GM12878 (cell line): ENCODE data around the gene MACROD2. TPM values are rescaled to one million over a fixed set of nuclear protein-coding genes. Genes with fewer than 3 reads are reported as not detected.

ENCODE experiments used
- ATAC-seq: fragments of 200-7000 bp; cut with Tn5 transposase; 3 replicates; pipeline ENCODE4 v1.9.1; 2020; ENCODE audit warnings: mild to moderate bottlenecking, moderate library complexity
- BruUV-seq: library from RNA; stranded (reverse); fragments of 400-500 nt; replicated peaks from 2 replicates; lab custom pipeline; 2021; lab: Mats Ljungman, UMichigan
- CTCF ChIA-PET: fragments of 300-600 bp; sonication (Branson Sonifier 250); formaldehyde crosslinking; extraction: SDS; loops from one replicate; lab custom pipeline; 2021; ENCODE audit warnings: inconsistent platforms; lab: Yijun Ruan, JAX
- POLR2A ChIA-PET: fragments of 350-600 bp; formaldehyde crosslinking; extraction: SDS; loops from one replicate; lab custom pipeline; 2021; ENCODE audit warnings: inconsistent platforms; lab: Charles Lee
- RAD21 ChIA-PET: fragments of 300-600 bp; sonication (Branson Sonifier 250); formaldehyde crosslinking; loops from one replicate; lab custom pipeline; 2023; ENCODE audit warnings: antibody characterized with exemption; ENCODE audit not compliant: unreplicated experiment; lab: Charles Lee
- SMC1A ChIA-PET: fragments of 300-600 bp; sonication (Branson Sonifier 250); formaldehyde crosslinking; loops from one replicate; lab custom pipeline; 2023; ENCODE audit not compliant: unreplicated experiment, uncharacterized antibody; lab: Charles Lee
- DNase-seq: peaks from one replicate; pipeline ENCODE4 v3.0.0-alpha.2; 2011; ENCODE audit warnings: low read depth, low spot score
- FAIRE-seq: peaks from 3 replicates; lab custom pipeline; 2011; peaks lifted over from hg19 to GRCh38; lab: Jason Lieb, UNC
- H2AFZ ChIP-seq: 2 replicates; pipeline ENCODE4 v1.6.0; 2011; ENCODE audit warnings: low read depth, low read length, control low read depth; ENCODE audit not compliant: control insufficient read depth
- H3K27ac ChIP-seq: 2 replicates; pipeline ENCODE4 v1.5.1; 2011; ENCODE audit warnings: control low read depth; ENCODE audit not compliant: control insufficient read depth, insufficient read depth
- H3K27me3 ChIP-seq, 2 experiments: replicated peaks in 1 of 2; 2 replicates each; pipeline versions ENCODE4 v1.6.0 to v1.6.1; 2011; ENCODE audit warnings: low read length in 1 of 2; ENCODE audit not compliant: control insufficient read depth in 2 of 2, insufficient read depth in 2 of 2
- H3K36me3 ChIP-seq, 2 experiments: 2 replicates each; pipeline ENCODE4 v1.5.1; 2011; ENCODE audit warnings: low read length in 1 of 2; ENCODE audit not compliant: control insufficient read depth in 2 of 2, insufficient read depth in 2 of 2
- H3K4me1 ChIP-seq: 2 replicates; pipeline ENCODE4 v1.6.1; 2011; ENCODE audit warnings: mild to moderate bottlenecking, low read length, moderate library complexity, mixed read lengths; ENCODE audit not compliant: control insufficient read depth, insufficient read depth
- H3K4me2 ChIP-seq: 2 replicates; pipeline ENCODE4 v1.6.0; 2011; ENCODE audit warnings: control low read depth; ENCODE audit not compliant: control insufficient read depth, insufficient read depth
- H3K4me3 ChIP-seq: fragments of 200-600 bp; sonication (generic); 2 replicates; pipeline ENCODE4 v1.5.1; 2016
- H3K79me2 ChIP-seq: 2 replicates; pipeline ENCODE4 v1.6.0; 2011; ENCODE audit warnings: low read length; ENCODE audit not compliant: control insufficient read depth, insufficient read depth
- H3K9ac ChIP-seq: 2 replicates; pipeline ENCODE4 v1.8.0; 2011; ENCODE audit warnings: low read length, control low read depth, mixed read lengths; ENCODE audit not compliant: control insufficient read depth, insufficient read depth
- H3K9me3 ChIP-seq: replicated peaks from 3 replicates; pipeline ENCODE4 v1.5.1; 2011; ENCODE audit warnings: mild to moderate bottlenecking, low read length; ENCODE audit not compliant: control insufficient read depth, insufficient read depth
- H4K20me1 ChIP-seq: 2 replicates; pipeline ENCODE4 v1.6.0; 2011; ENCODE audit not compliant: control insufficient read depth, insufficient read depth
- CHD4 ChIP-seq: fragments of 200-600 bp; sonication (generic); IDR thresholded peaks from 2 replicates; pipeline ENCODE4 v1.6.1; 2016; ENCODE audit warnings: mild to moderate bottlenecking
- CTCF ChIP-seq, 3 experiments: IDR thresholded peaks in 2 of 3; conservative IDR thresholded peaks in 1 of 3; 2 replicates each; pipeline ENCODE4 v1.5.1; 2011; ENCODE audit warnings: low read depth in 3 of 3, low read length in 3 of 3, mild to moderate bottlenecking in 3 of 3, control low read depth in 2 of 3, moderate library complexity in 2 of 3, inconsistent platforms in 1 of 3, mixed read lengths in 1 of 3; ENCODE audit not compliant: control insufficient read depth in 2 of 3, insufficient read depth in 1 of 3; ENCODE audit errors: extremely low read depth in 1 of 3
- JUNB ChIP-seq: IDR thresholded peaks from 2 replicates; pipeline ENCODE4 v1.6.1; 2016; ENCODE audit warnings: antibody characterized with exemption, mild to moderate bottlenecking
- MEF2B ChIP-seq: fragments of 450-650 bp; IDR thresholded peaks from 2 replicates; pipeline ENCODE4 v1.6.1; 2018; ENCODE audit warnings: mild to moderate bottlenecking, moderate library complexity; ENCODE audit not compliant: partially characterized antibody, poor library complexity, severe bottlenecking
- POLR2AphosphoS2 ChIP-seq: IDR thresholded peaks from 2 replicates; pipeline ENCODE4 v1.6.1; 2011; ENCODE audit warnings: low read depth, mild to moderate bottlenecking, low read length, improper control_type of control experiment, moderate library complexity
- STAT1 ChIP-seq: fragments of 450-650 bp; conservative IDR thresholded peaks from 2 replicates; pipeline ENCODE4 v1.6.1; 2014; ENCODE audit warnings: antibody characterized with exemption, mild to moderate bottlenecking
- ZNF207 ChIP-seq: fragments of 450-650 bp; IDR thresholded peaks from 2 replicates; pipeline ENCODE4 v1.6.1; 2014; ENCODE audit warnings: antibody characterized with exemption, mild to moderate bottlenecking, borderline replicate concordance
- WGBS: methylation state at CpG from one replicate; pipeline ENCODE4 v1.1.6; 2016; ENCODE audit warnings: low lambda C conversion rate; ENCODE audit not compliant: insufficient replicate concordance, insufficient coverage; ENCODE audit errors: missing lambda C conversion rate; 5-methylcytosine and 5-hydroxymethylcytosine counted together
- in situ Hi-C: fragments of 300-500 bp; cut with MboI; formaldehyde crosslinking; loops from 9 replicates; pipeline ENCODE4 v1.14.3; 2018; ENCODE audit warnings: mixed read lengths
- intact Hi-C: fragments of 100-400 bp; cut with micrococcal nuclease; formaldehyde crosslinking; loops from one replicate; pipeline ENCODE4 v1.14.2; 2022; ENCODE audit not compliant: unreplicated experiment
- polyA plus RNA-seq, 11 experiments: library from polyadenylated mRNA; depleted of rRNA in 4 of 11; unstranded in 6 of 11; stranded (reverse) in 5 of 11; fragments of >200 nt; fragmentation: Nextera tagmentation in 4 of 11; fragmentation: Illumina TruSeq in 1 of 11; extraction: Ambion mirVana in 4 of 11; extraction: Trizol in 1 of 11; gene quantifications; 1 replicate in 1 of 11; 2 replicates in 10 of 11; pipeline versions ENCODE4 v1.2.1 to v1.2.3, GENCODE V29; 2011 to 2016; ENCODE audit warnings: inconsistent platforms in 2 of 11, missing spikeins in 2 of 11, low read depth in 1 of 11
- total RNA-seq, 4 experiments: library from RNA; depleted of rRNA in 3 of 4; stranded (reverse); fragments of >200 nt in 3 of 4; fragmentation: Illumina TruSeq in 1 of 4; extraction: Trizol in 1 of 4; gene quantifications; 2 replicates each; pipeline versions ENCODE4 v1.2.1 to v1.2.3, GENCODE V29; 2013 to 2021
- TF ChIP-seq, protein P1 (sequence below): fragments of 450-650 bp; IDR thresholded peaks from 2 replicates; pipeline ENCODE4 v1.6.1; 2016; ENCODE audit warnings: mild to moderate bottlenecking

The MACROD2 gene
- total and polyA plus RNA-seq, 10 of the 15 experiments (the other 5 are each of a cell fraction or from before 2014, with no cell fraction given): 1.1 to 21.5 (median 2.2) TPM

- Histone ChIP-seq H4K20me1 (no peaks in the 10 kb centered on the region), H3K4me3 (no peak overlapping the region), H2AFZ (no peak overlapping the region), H3K79me2 (no peaks in the 10 kb centered on the region), H3K36me3 (no peaks in the 10 kb centered on the region), H3K27me3 (no peaks in the 10 kb centered on the region), H3K4me2 (no peak overlapping the region), H3K9ac (no peak overlapping the region), H3K27ac (no peak overlapping the region), H3K9me3 (no peaks in the 10 kb centered on the region), H3K4me1 (no peaks in the 10 kb centered on the region)
- SMC1A ChIA-PET: no interaction called here
- TF ChIP-seq MEF2B: no peak
- no peak for TF ChIP-seq STAT1
- no peak for TF ChIP-seq POLR2AphosphoS2
- TF ChIP-seq, protein P1, sequence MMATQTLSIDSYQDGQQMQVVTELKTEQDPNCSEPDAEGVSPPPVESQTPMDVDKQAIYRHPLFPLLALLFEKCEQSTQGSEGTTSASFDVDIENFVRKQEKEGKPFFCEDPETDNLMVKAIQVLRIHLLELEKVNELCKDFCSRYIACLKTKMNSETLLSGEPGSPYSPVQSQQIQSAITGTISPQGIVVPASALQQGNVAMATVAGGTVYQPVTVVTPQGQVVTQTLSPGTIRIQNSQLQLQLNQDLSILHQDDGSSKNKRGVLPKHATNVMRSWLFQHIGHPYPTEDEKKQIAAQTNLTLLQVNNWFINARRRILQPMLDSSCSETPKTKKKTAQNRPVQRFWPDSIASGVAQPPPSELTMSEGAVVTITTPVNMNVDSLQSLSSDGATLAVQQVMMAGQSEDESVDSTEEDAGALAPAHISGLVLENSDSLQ: no peak
- no peak for TF ChIP-seq CTCF (IDR thresholded peaks at IDR 0.05 in 2 of 3, conservative IDR thresholded peaks at IDR 0.05 in 1 of 3; ENCODE audit: control insufficient read depth in 2 of 3, extremely low read depth in 1 of 3, insufficient read depth in 1 of 3, low read depth in 3 of 3, low read length in 3 of 3)
- TF ChIP-seq JUNB: no peak
- TF ChIP-seq CHD4: no peak
- TF ChIP-seq ZNF207: no peak
- CTCF ChIA-PET: interaction anchor here (0.9 kb wide), 1 partner anchor 31 kb away, joined by 3 read pairs; no protein-coding TSS in a partner anchor
- DNase-seq (no peak), ATAC-seq (no peak), FAIRE-seq (no peak)
- RAD21 ChIA-PET: no interaction called here
- POLR2A ChIA-PET: no interaction called here
- 39% methylated on average over 6 of the region's 6 CpGs for WGBS
- no TSS peak for BruUV-seq
- in situ Hi-C loops (no loop called here), intact Hi-C loops (no loop called here)
Observed at GRCh38 chr20:15256676-15257568, 1261.6 kb downstream of the MACROD2 start.
